HTERT RPE-1 (cell line): ENCODE data around the gene HABP4.

ENCODE experiments used
- in situ Hi-C: fragments of 300-500 bp; cut with MboI; formaldehyde crosslinking; loops from 4 replicates; pipeline ENCODE4 v1.14.3; 2020; ENCODE audit warnings: low sequenced_read_pairs

Gene HABP4

GRCh38 chr9:96449845-96450612 lies at the start of gene HABP4:
TSS of gene HABP4 (plus strand) at chr9:96450169. CDS start at chr9:96450280, 111 bp downstream.
- in situ Hi-C loops, result no loop called here

GRCh38 chr9:96408409-96409280 lies 41.3 kb upstream of the HABP4 start:
- in situ Hi-C loops, result no loop called here

GRCh38 chr9:96411129-96411838 lies 38.7 kb upstream of the HABP4 start:
- in situ Hi-C loops, result no loop called here

- in situ Hi-C loops, result no loop called here
These were observed 37.6 kb upstream of the HABP4 start for GRCh38 chr9:96412174-96412913.

- in situ Hi-C loops, result no loop called here
These were observed 36.4 kb upstream of the HABP4 start for GRCh38 chr9:96413302-96414221.

- in situ Hi-C loops, result no loop called here
These were observed 32.9 kb upstream of the HABP4 start for GRCh38 chr9:96417051-96417586.

GRCh38 chr9:96417661-96418082 lies 32.3 kb upstream of the HABP4 start:
- in situ Hi-C loops, result no loop called here

GRCh38 chr9:96418083-96418919 lies 31.7 kb upstream of the HABP4 start, which contains the start of gene ZNF367:
TSS of gene ZNF367 (minus strand) at chr9:96418370. CDS start at chr9:96418032, 338 bp downstream.
- in situ Hi-C loops, result no loop called here

- in situ Hi-C loops, result no loop called here
These were observed 30.9 kb upstream of the HABP4 start for GRCh38 chr9:96418920-96419690.

- in situ Hi-C loops, result no loop called here
These were observed 30.3 kb upstream of the HABP4 start for GRCh38 chr9:96419691-96419969.

- in situ Hi-C loops, result no loop called here
These were observed 29.3 kb upstream of the HABP4 start for GRCh38 chr9:96420468-96421219.

- in situ Hi-C loops, result no loop called here
These were observed 26.5 kb upstream of the HABP4 start for GRCh38 chr9:96423322-96423984.

GRCh38 chr9:96423985-96424336 lies 26.0 kb upstream of the HABP4 start:
- in situ Hi-C loops, result no loop called here

- in situ Hi-C loops, result no loop called here
These were observed 24.3 kb upstream of the HABP4 start for GRCh38 chr9:96425500-96426169.

- in situ Hi-C loops, result no loop called here
These were observed 20.2 kb upstream of the HABP4 start for GRCh38 chr9:96429732-96430131.

- in situ Hi-C loops, result no loop called here
These were observed 19.6 kb upstream of the HABP4 start for GRCh38 chr9:96430377-96430776.
